ENCODE data around the gene ARL4C.
A peak's percentile ranks its signal among the peaks of the same experiment; 100 is the strongest.

Gene ARL4C

GRCh38 chr2:234444893-234445292 lies 52.0 kb downstream of the ARL4C start:
- DNase-seq, result peak; percentile 98

DNA sequence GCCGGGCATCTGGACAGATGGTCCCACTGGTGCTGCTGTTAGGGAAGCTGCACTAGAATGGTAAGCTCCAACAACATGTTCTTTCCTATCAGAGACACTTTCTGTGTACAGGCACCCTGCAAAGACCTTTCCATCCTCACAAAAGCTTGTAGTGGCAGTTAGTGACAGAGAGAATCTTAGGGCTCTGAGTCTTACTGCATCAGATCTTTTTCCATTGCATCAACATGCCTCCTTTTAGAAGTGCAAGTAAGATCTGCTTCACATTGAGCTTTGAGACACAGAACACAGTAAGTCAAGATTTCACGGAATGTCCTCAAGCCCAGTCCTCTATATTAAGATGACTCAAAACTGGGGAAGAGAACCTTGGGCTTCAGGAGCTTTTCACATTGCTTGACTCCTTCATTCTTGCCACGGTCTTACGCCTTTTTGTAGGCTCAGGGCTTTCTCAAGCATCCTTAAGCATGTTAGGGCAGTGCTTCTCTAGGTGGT lies 52.6 kb downstream of the ARL4C start:
- peak; percentile 57 for DNase-seq

Data from fibroblast of skin of back (primary cell).